Trophoblast cell (in vitro differentiated cells and primary cell): Measurements from ENCODE around the gene RUVBL1.

ENCODE experiments used
- DNase-seq, 2 donors: peaks; one replicate each; pipeline ENCODE4 v3.0.0-alpha.2; 2016
- H2AFZ ChIP-seq: 2 replicates; pipeline ENCODE4 v1.6.1; 2013; ENCODE audit warnings: low read length, moderate library complexity, mild to moderate bottlenecking; ENCODE audit not compliant: insufficient read depth, poor library complexity
- H2AK5ac ChIP-seq: 2 replicates; pipeline ENCODE4 v1.6.1; 2013; ENCODE audit warnings: mild to moderate bottlenecking, low read length
- H2BK120ac ChIP-seq: 2 replicates; pipeline ENCODE4 v1.6.1; 2013; ENCODE audit warnings: low read length, mild to moderate bottlenecking, moderate library complexity; ENCODE audit not compliant: insufficient read depth, poor library complexity
- H2BK12ac ChIP-seq: 2 replicates; pipeline ENCODE4 v1.6.1; 2013; ENCODE audit warnings: mild to moderate bottlenecking, low read length, moderate library complexity
- H2BK5ac ChIP-seq: 2 replicates; pipeline ENCODE4 v1.6.1; 2013; ENCODE audit warnings: low read length, low read depth, moderate library complexity, mild to moderate bottlenecking; ENCODE audit not compliant: poor library complexity
- H3K14ac ChIP-seq: 2 replicates; pipeline ENCODE4 v1.6.1; 2013; ENCODE audit warnings: mild to moderate bottlenecking, low read length
- H3K18ac ChIP-seq: 2 replicates; pipeline ENCODE4 v1.6.1; 2013; ENCODE audit warnings: mild to moderate bottlenecking, low read length
- H3K23ac ChIP-seq: 2 replicates; pipeline ENCODE4 v1.6.1; 2013; ENCODE audit warnings: low read length
- H3K27ac ChIP-seq: 2 replicates; pipeline ENCODE4 v1.5.1; 2013; ENCODE audit warnings: low read depth, mild to moderate bottlenecking, inconsistent platforms, low read length, moderate library complexity
- H3K27me3 ChIP-seq: 2 replicates; pipeline ENCODE4 v1.6.1; 2013; ENCODE audit warnings: inconsistent platforms, mild to moderate bottlenecking, low read length, moderate library complexity; ENCODE audit not compliant: insufficient read depth
- H3K36me3 ChIP-seq, 2 experiments: 1 replicate in 1 of 2; 2 replicates in 1 of 2; pipeline ENCODE4 v1.6.1; 2013; ENCODE audit warnings: low read length in 2 of 2, mild to moderate bottlenecking in 2 of 2, moderate library complexity in 1 of 2; ENCODE audit not compliant: insufficient read depth in 2 of 2, control insufficient read depth in 1 of 2
- H3K4ac ChIP-seq: 2 replicates; pipeline ENCODE4 v1.6.1; 2013; ENCODE audit warnings: low read depth, mild to moderate bottlenecking, low read length, moderate library complexity
- H3K4me1 ChIP-seq, 2 experiments: 1 replicate in 1 of 2; 2 replicates in 1 of 2; pipeline ENCODE4 v1.6.1; 2013; ENCODE audit warnings: low read length in 2 of 2, mild to moderate bottlenecking in 2 of 2, moderate library complexity in 1 of 2; ENCODE audit not compliant: insufficient read depth in 2 of 2, control insufficient read depth in 1 of 2
- H3K4me2 ChIP-seq: 2 replicates; pipeline ENCODE4 v1.6.1; 2013; ENCODE audit warnings: inconsistent platforms, mild to moderate bottlenecking, low read length, moderate library complexity
- H3K4me3 ChIP-seq: 2 replicates; pipeline ENCODE4 v1.5.1; 2013; ENCODE audit warnings: mild to moderate bottlenecking, low read depth, low read length, inconsistent platforms
- H3K79me1 ChIP-seq: one replicate; pipeline ENCODE4 v1.6.1; 2013; ENCODE audit warnings: low read length
- H3K79me2 ChIP-seq: 2 replicates; pipeline ENCODE4 v1.6.1; 2013; ENCODE audit warnings: low read length, mild to moderate bottlenecking; ENCODE audit not compliant: control insufficient read depth, insufficient read depth, poor library complexity
- H3K9ac ChIP-seq: 2 replicates; pipeline ENCODE4 v1.6.1; 2013; ENCODE audit warnings: mild to moderate bottlenecking, low read length
- H3K9me3 ChIP-seq: 2 replicates; pipeline ENCODE4 v1.6.1; 2013; ENCODE audit warnings: low read depth, mild to moderate bottlenecking, control low read depth, inconsistent platforms, low read length; ENCODE audit not compliant: insufficient read depth
- H4K12ac ChIP-seq: 2 replicates; pipeline ENCODE4 v1.6.1; 2013; ENCODE audit warnings: low read depth, mild to moderate bottlenecking, low read length, moderate library complexity
- H4K8ac ChIP-seq: 2 replicates; pipeline ENCODE4 v1.6.1; 2013; ENCODE audit warnings: low read depth, mild to moderate bottlenecking, low read length, moderate library complexity
- H4K91ac ChIP-seq: one replicate; pipeline ENCODE4 v1.6.1; 2013; ENCODE audit warnings: low read depth, mild to moderate bottlenecking, low read length, moderate library complexity
- WGBS: extraction: QIAGEN DNeasy Blood & Tissue Kit; methylation state at CpG from one replicate; pipeline ENCODE4 v1.1.7; 2013; ENCODE audit warnings: missing lambda C conversion rate; ENCODE audit not compliant: insufficient read length, insufficient coverage; ENCODE audit errors: extremely low coverage; 5-methylcytosine and 5-hydroxymethylcytosine counted together

Gene RUVBL1

GRCh38 chr3:128167973-128168674, 44.5 kb upstream of the RUVBL1 start:
- Histone ChIP-seq H3K18ac (no peak overlapping the region), H3K4me2 (no peak overlapping the region), H4K8ac (no peak overlapping the region), H3K27ac (no peak overlapping the region), H3K4me1 (peaks cover 0 to 3% of the 10 kb centered on the region in 2 experiments), H3K23ac (no peak overlapping the region), H2BK12ac (no peak overlapping the region), H3K27me3 (no peaks in the 10 kb centered on the region), H2BK120ac (no peak overlapping the region), H3K9ac (no peak overlapping the region), H3K36me3 (no peaks in the 10 kb centered on the region), H3K4ac (no peak overlapping the region), H3K79me2 (no peaks in the 10 kb centered on the region), H2AK5ac (no peak overlapping the region), H4K91ac (peak overlapping the region; percentile 12), H2BK5ac (no peak overlapping the region), H3K14ac (no peak overlapping the region), H3K79me1 (no peaks in the 10 kb centered on the region), H3K9me3 (peaks cover 6% of the 10 kb centered on the region), H2AFZ (no peak overlapping the region), H3K4me3 (no peak overlapping the region), H4K12ac (no peak overlapping the region)
- WGBS = no CpG with 5 or more reads among the region's 5 CpGs
- no peak for DNase-seq

DNA sequence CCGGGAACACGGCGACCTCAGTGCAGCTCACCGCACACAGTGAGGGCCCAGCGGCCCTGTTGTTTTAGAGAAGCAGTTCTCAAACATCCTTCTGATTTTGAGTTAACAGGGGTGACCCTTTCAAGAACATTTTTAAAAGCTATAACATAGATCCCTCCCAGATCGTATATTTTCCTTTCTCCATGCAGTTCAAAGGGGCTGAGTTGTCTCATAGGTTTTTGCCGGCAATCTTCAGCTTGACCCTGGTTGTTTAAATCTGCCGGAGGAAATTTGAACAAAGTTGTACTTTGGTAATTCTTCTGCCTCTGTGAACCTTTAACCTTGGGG, 44.0 kb upstream of the RUVBL1 start:
- no peak overlapping the region for H2AK5ac ChIP-seq
- H3K23ac ChIP-seq = no peak overlapping the region
- H3K27me3 ChIP-seq = no peaks in the 10 kb centered on the region
- H3K4ac ChIP-seq = no peak overlapping the region
- no peak for DNase-seq
- peaks cover 6% of the 10 kb centered on the region for H3K9me3 ChIP-seq
- H2AFZ ChIP-seq = no peak overlapping the region
- no peak overlapping the region for H2BK12ac ChIP-seq
- no peak overlapping the region for H3K9ac ChIP-seq
- no peak overlapping the region for H4K8ac ChIP-seq
- no peaks in the 10 kb centered on the region for H3K36me3 ChIP-seq
- H4K12ac ChIP-seq = no peak overlapping the region
- H3K18ac ChIP-seq = no peak overlapping the region
- no peak overlapping the region for H2BK5ac ChIP-seq
- H3K4me3 ChIP-seq = no peak overlapping the region
- peaks cover 0 to 3% of the 10 kb centered on the region in 2 experiments for H3K4me1 ChIP-seq
- no CpG with 5 or more reads among the region's 8 CpGs for WGBS
- no peaks in the 10 kb centered on the region for H3K79me1 ChIP-seq
- no peak overlapping the region for H3K27ac ChIP-seq
- H3K14ac ChIP-seq = no peak overlapping the region
- no peak overlapping the region for H2BK120ac ChIP-seq
- no peak overlapping the region for H3K4me2 ChIP-seq
- H4K91ac ChIP-seq = no peak overlapping the region
- no peaks in the 10 kb centered on the region for H3K79me2 ChIP-seq

- no peak overlapping the region for H2BK5ac ChIP-seq
- WGBS = no CpG with 5 or more reads among the region's 5 CpGs
Measured at GRCh38 chr3:128166971-128167453, 43.4 kb upstream of the RUVBL1 start.

DNA sequence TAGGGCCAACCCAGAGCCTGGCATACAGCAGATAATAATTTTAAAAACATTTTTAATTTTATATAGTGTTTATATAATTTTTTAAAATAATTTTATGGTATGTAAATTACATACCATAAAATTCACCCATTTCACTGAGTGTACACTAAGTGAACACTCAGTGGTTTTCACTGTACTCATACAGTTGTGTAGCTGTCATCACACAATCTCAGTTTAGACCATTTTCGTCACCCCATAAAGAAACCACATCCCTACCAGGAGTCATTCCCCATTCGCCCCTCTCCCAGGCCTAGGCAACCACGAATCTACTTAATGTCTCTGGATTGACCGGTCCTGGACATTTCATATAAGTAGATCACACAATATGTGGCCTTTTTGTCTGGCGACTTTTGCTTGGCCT, 39.8 kb upstream of the RUVBL1 start:
- Histone ChIP-seq H3K9ac (no peak overlapping the region), H2BK12ac (no peak overlapping the region), H3K27ac (no peak overlapping the region), H3K14ac (no peak overlapping the region), H4K91ac (no peak overlapping the region), H3K4ac (no peak overlapping the region), H3K36me3 (no peaks in the 10 kb centered on the region), H2BK5ac (no peak overlapping the region), H2AFZ (no peak overlapping the region), H3K18ac (no peak overlapping the region), H3K23ac (no peak overlapping the region), H3K79me2 (no peaks in the 10 kb centered on the region), H2BK120ac (no peak overlapping the region), H3K4me2 (no peak overlapping the region), H2AK5ac (no peak overlapping the region), H4K8ac (no peak overlapping the region), H3K27me3 (no peaks in the 10 kb centered on the region), H3K79me1 (no peaks in the 10 kb centered on the region), H3K4me1 (peaks cover 0 to 3% of the 10 kb centered on the region in 2 experiments), H4K12ac (no peak overlapping the region), H3K4me3 (no peak overlapping the region), H3K9me3 (peaks cover 6% of the 10 kb centered on the region)
- DNase-seq = no peak
- WGBS = no CpG with 5 or more reads among the region's 5 CpGs

More at GRCh38 chr3:128166971-128167453, 43.4 kb upstream of the RUVBL1 start:
- H3K4me1 ChIP-seq = peaks cover 0 to 3% of the 10 kb centered on the region in 2 experiments
- H4K12ac ChIP-seq = no peak overlapping the region
- H3K4ac ChIP-seq = no peak overlapping the region
- no peak overlapping the region for H4K8ac ChIP-seq
- no peaks in the 10 kb centered on the region for H3K36me3 ChIP-seq
- DNase-seq = no peak
- no peak overlapping the region for H3K27ac ChIP-seq
- H3K79me1 ChIP-seq = no peaks in the 10 kb centered on the region
- H3K79me2 ChIP-seq = no peaks in the 10 kb centered on the region
- H3K14ac ChIP-seq = no peak overlapping the region
- H3K4me3 ChIP-seq = no peak overlapping the region
- no peak overlapping the region for H3K4me2 ChIP-seq
- no peak overlapping the region for H3K23ac ChIP-seq
- no peak overlapping the region for H2BK120ac ChIP-seq
- H3K9me3 ChIP-seq = peaks cover 6% of the 10 kb centered on the region
- no peak overlapping the region for H2AK5ac ChIP-seq
- H2BK12ac ChIP-seq = no peak overlapping the region
- no peak overlapping the region for H2AFZ ChIP-seq
- H3K9ac ChIP-seq = no peak overlapping the region
- no peaks in the 10 kb centered on the region for H3K27me3 ChIP-seq
- H3K18ac ChIP-seq = no peak overlapping the region
- no peak overlapping the region for H4K91ac ChIP-seq
